Hepatocyte (in vitro differentiated cells): ENCODE data around the gene RPLP1. TPM values are rescaled to one million over a fixed set of nuclear protein-coding genes. Genes with fewer than 3 reads are reported as not detected.

Experiments
- DNase-seq: peaks from one replicate; pipeline ENCODE4 v3.0.0-alpha.2; 2016; ENCODE audit warnings: low spot score
- H2AFZ ChIP-seq: fragments of 200-600 bp; sonication (generic); 2 replicates; pipeline ENCODE4 v1.6.0; 2016; ENCODE audit warnings: antibody characterized with exemption, mild to moderate bottlenecking
- H3K27ac ChIP-seq: fragments of 200-600 bp; sonication (generic); 2 replicates; pipeline ENCODE4 v1.5.1; 2016; ENCODE audit warnings: mild to moderate bottlenecking
- H3K27me3 ChIP-seq: fragments of 200-600 bp; sonication (generic); 2 replicates; pipeline ENCODE4 v1.6.1; 2016
- H3K36me3 ChIP-seq: fragments of 200-600 bp; sonication (generic); replicated peaks from 2 replicates; pipeline ENCODE4 v1.5.1; 2016; ENCODE audit warnings: low read depth; ENCODE audit not compliant: insufficient read depth
- H3K4me1 ChIP-seq: fragments of 200-600 bp; sonication (generic); 2 replicates; pipeline ENCODE4 v1.5.1; 2016; ENCODE audit warnings: mild to moderate bottlenecking, moderate library complexity; ENCODE audit not compliant: insufficient read depth
- H3K4me2 ChIP-seq: fragments of 200-600 bp; sonication (generic); 2 replicates; pipeline ENCODE4 v1.6.0; 2016
- H3K4me3 ChIP-seq: fragments of 200-600 bp; sonication (generic); 2 replicates; pipeline ENCODE4 v1.5.1; 2016; ENCODE audit warnings: mild to moderate bottlenecking
- H3K79me2 ChIP-seq: fragments of 200-600 bp; sonication (generic); 2 replicates; pipeline ENCODE4 v1.6.0; 2017; ENCODE audit warnings: mild to moderate bottlenecking
- H3K9me2 ChIP-seq: fragments of 200-600 bp; sonication (generic); replicated peaks from 2 replicates; pipeline ENCODE4 v1.6.0; 2017; ENCODE audit warnings: mild to moderate bottlenecking; ENCODE audit not compliant: insufficient read depth
- H3K9me3 ChIP-seq: fragments of 200-600 bp; sonication (generic); 2 replicates; pipeline ENCODE4 v1.5.1; 2016; ENCODE audit warnings: low read depth, mild to moderate bottlenecking
- H4K20me1 ChIP-seq: fragments of 200-600 bp; sonication (generic); 2 replicates; pipeline ENCODE4 v1.6.0; 2016; ENCODE audit warnings: mild to moderate bottlenecking; ENCODE audit not compliant: insufficient read depth, poor library complexity, severe bottlenecking
- CTCF ChIP-seq: fragments of 200-600 bp; sonication (generic); IDR thresholded peaks from 2 replicates; pipeline ENCODE4 v1.5.1; 2016; ENCODE audit warnings: antibody characterized with exemption, mild to moderate bottlenecking; ENCODE audit not compliant: poor library complexity
- EZH2 ChIP-seq: fragments of 200-600 bp; sonication (generic); IDR thresholded peaks from 2 replicates; pipeline ENCODE4 v1.6.1; 2016; ENCODE audit warnings: antibody characterized with exemption, mild to moderate bottlenecking, borderline replicate concordance
- EZH2phosphoT487 ChIP-seq: fragments of 200-600 bp; sonication (generic); IDR thresholded peaks from one replicate; pipeline ENCODE4 v1.6.1; 2018; ENCODE audit warnings: antibody characterized with exemption, mild to moderate bottlenecking, low read depth, moderate library complexity; ENCODE audit not compliant: unreplicated experiment, severe bottlenecking
- WGBS: methylation state at CpG from one replicate; pipeline ENCODE4 v1.1.6; 2016; ENCODE audit warnings: low lambda C conversion rate; ENCODE audit errors: missing lambda C conversion rate; 5-methylcytosine and 5-hydroxymethylcytosine counted together
- polyA plus RNA-seq: library from polyadenylated mRNA; unstranded; fragments of >200 nt; fragmentation: Nextera tagmentation; extraction: Ambion mirVana; gene quantifications from 2 replicates; pipeline ENCODE4 v1.2.1, GENCODE V29; 2016
- total RNA-seq: library from RNA; depleted of rRNA; stranded (reverse); fragments of >200 nt; gene quantifications from 2 replicates; pipeline ENCODE4 v1.2.3, GENCODE V29; 2014

RPLP1 gene
- total and polyA plus RNA-seq, 2 experiments from 2014 or later, result 210 to 884 TPM

GRCh38 chr15:69434679-69435078 is 17.9 kb upstream of the RPLP1 start:
- Histone ChIP-seq H3K9me2 (no peaks in the 10 kb centered on the region), H3K4me2 (no peak overlapping the region), H2AFZ (no peak overlapping the region), H3K36me3 (no peaks in the 10 kb centered on the region), H3K4me1 (peaks cover 8% of the 10 kb centered on the region), H3K9me3 (no peaks in the 10 kb centered on the region), H4K20me1 (no peaks in the 10 kb centered on the region), H3K27me3 (no peaks in the 10 kb centered on the region), H3K4me3 (no peak overlapping the region), H3K27ac (no peak overlapping the region), H3K79me2 (no peaks in the 10 kb centered on the region)
- WGBS, result 97% methylated on average over 18 of the region's 18 CpGs
- TF ChIP-seq EZH2, result no peak
- TF ChIP-seq CTCF, result no peak
- no peak for TF ChIP-seq EZH2phosphoT487
- DNase-seq, result no peak

- no peaks in the 10 kb centered on the region for H4K20me1 ChIP-seq
Measured at GRCh38 chr15:69435985-69436384, 16.6 kb upstream of the RPLP1 start.

DNA sequence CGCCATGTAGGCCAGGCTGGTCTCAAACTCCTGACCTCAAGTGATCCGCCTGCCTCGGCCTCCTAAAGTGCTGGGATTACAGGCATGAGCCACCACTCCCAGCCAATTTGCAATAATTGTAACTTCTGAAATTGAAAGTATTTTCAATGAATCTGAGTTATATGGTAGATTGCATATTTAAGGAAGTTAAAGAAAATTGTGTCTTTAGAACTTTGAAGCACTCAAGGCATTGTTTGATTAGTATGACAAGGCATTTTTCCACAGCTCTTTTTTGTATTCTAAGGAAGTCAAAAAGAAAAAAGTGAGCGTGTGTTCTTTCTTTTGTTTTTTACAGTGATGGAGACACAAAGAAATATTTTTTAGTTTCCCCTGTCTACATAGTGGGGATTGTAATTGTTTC is 15.7 kb upstream of the RPLP1 start:
- DNase-seq, result no peak
- Histone ChIP-seq H4K20me1 (no peaks in the 10 kb centered on the region), H2AFZ (no peak overlapping the region), H3K4me3 (no peak overlapping the region), H3K36me3 (no peaks in the 10 kb centered on the region), H3K27ac (no peak overlapping the region), H3K4me1 (peaks cover 8% of the 10 kb centered on the region), H3K4me2 (no peak overlapping the region), H3K27me3 (no peaks in the 10 kb centered on the region), H3K9me2 (no peaks in the 10 kb centered on the region), H3K79me2 (no peaks in the 10 kb centered on the region), H3K9me3 (no peaks in the 10 kb centered on the region)
- TF ChIP-seq EZH2 (no peak), CTCF (no peak), EZH2phosphoT487 (no peak)
- WGBS, result 98% methylated on average over 4 of the region's 4 CpGs

More at GRCh38 chr15:69435985-69436384, 16.6 kb upstream of the RPLP1 start:
- Histone ChIP-seq H3K9me3 (no peaks in the 10 kb centered on the region), H3K36me3 (no peaks in the 10 kb centered on the region), H3K9me2 (no peaks in the 10 kb centered on the region), H3K79me2 (no peaks in the 10 kb centered on the region), H3K4me3 (no peak overlapping the region), H3K4me1 (peaks cover 8% of the 10 kb centered on the region), H3K4me2 (no peak overlapping the region), H3K27me3 (no peaks in the 10 kb centered on the region), H3K27ac (no peak overlapping the region), H2AFZ (no peak overlapping the region)
- TF ChIP-seq EZH2phosphoT487 (no peak), CTCF (no peak), EZH2 (no peak)
- DNase-seq, result no peak
- WGBS, result 97% methylated on average over 4 of the region's 4 CpGs

- Histone ChIP-seq H2AFZ (no peak overlapping the region), H4K20me1 (no peaks in the 10 kb centered on the region), H3K27me3 (no peaks in the 10 kb centered on the region), H3K4me1 (peaks cover 8% of the 10 kb centered on the region), H3K4me2 (no peak overlapping the region), H3K9me2 (no peaks in the 10 kb centered on the region), H3K4me3 (no peak overlapping the region), H3K79me2 (no peaks in the 10 kb centered on the region), H3K36me3 (no peaks in the 10 kb centered on the region), H3K27ac (no peak overlapping the region), H3K9me3 (no peaks in the 10 kb centered on the region)
- DNase-seq, result no peak
- TF ChIP-seq CTCF (no peak), EZH2 (no peak), EZH2phosphoT487 (no peak)
- WGBS, result 94% methylated on average over 4 of the region's 4 CpGs
Measured at GRCh38 chr15:69439623-69440022, 13.0 kb upstream of the RPLP1 start.
